HG02678 (cell line): ENCODE results near the gene PCYT1A.
"Not testable (repeated sequence)": the region's sequence is repeated elsewhere in the genome, so short reads cannot be mapped to it uniquely, and the experiment has no call there.

Experiments used
- ATAC-seq: cut with Tn5 transposase; IDR thresholded peaks from one replicate; pipeline ENCODE4 v1.9.1; 2021; ENCODE audit warnings: mild to moderate bottlenecking, moderate library complexity; ENCODE audit not compliant: unreplicated experiment

PCYT1A gene

GRCh38 chr3:196288141-196288460 is 575 bp upstream of the PCYT1A start:
- no peak for ATAC-seq

GRCh38 chr3:196287090-196287439 is 461 bp downstream of the PCYT1A start:
- peak; percentile 22 for ATAC-seq

- no peak for ATAC-seq
Measured at GRCh38 chr3:196284396-196284795, 3.1 kb downstream of the PCYT1A start.

- ATAC-seq: no peak
Measured at GRCh38 chr3:196281962-196282361, 5.6 kb downstream of the PCYT1A start.

- no peak for ATAC-seq
Measured at GRCh38 chr3:196280689-196281440, 6.7 kb downstream of the PCYT1A start.

- ATAC-seq: no peak
Measured at GRCh38 chr3:196275126-196275525, 12.4 kb downstream of the PCYT1A start.

GRCh38 chr3:196274585-196274984 is 12.9 kb downstream of the PCYT1A start:
- peak; percentile 84 for ATAC-seq

GRCh38 chr3:196273655-196274054 is 13.9 kb downstream of the PCYT1A start:
- no peak for ATAC-seq

- ATAC-seq: no peak
Measured at GRCh38 chr3:196272826-196273225, 14.7 kb downstream of the PCYT1A start.

GRCh38 chr3:196270499-196270898 is 17.0 kb downstream of the PCYT1A start:
- no peak for ATAC-seq

GRCh38 chr3:196268284-196269163 is 19.0 kb downstream of the PCYT1A start:
- no peak for ATAC-seq

- no peak for ATAC-seq
Measured at GRCh38 chr3:196263819-196264218, 23.7 kb downstream of the PCYT1A start.

- no peak for ATAC-seq
Measured at GRCh38 chr3:196260784-196261183, 26.7 kb downstream of the PCYT1A start.

- no peak for ATAC-seq
Measured at GRCh38 chr3:196255776-196256175, 31.8 kb downstream of the PCYT1A start.

- no peak for ATAC-seq
Measured at GRCh38 chr3:196254376-196255283, 32.9 kb downstream of the PCYT1A start.

GRCh38 chr3:196251918-196252317 is 35.6 kb downstream of the PCYT1A start:
- ATAC-seq: no peak

- no peak for ATAC-seq
Measured at GRCh38 chr3:196246612-196247308, 40.8 kb downstream of the PCYT1A start.

GRCh38 chr3:196244166-196244565 is 43.4 kb downstream of the PCYT1A start:
- not testable (repeated sequence) for ATAC-seq

- no peak for ATAC-seq
Measured at GRCh38 chr3:196241704-196242103, 45.8 kb downstream of the PCYT1A start.

- no peak for ATAC-seq
Measured at GRCh38 chr3:196240424-196240823, 47.1 kb downstream of the PCYT1A start.
